ENCODE measurements around the gene SCN9A. TPM values are rescaled to one million over a fixed set of nuclear protein-coding genes. Genes with fewer than 3 reads are reported as not detected.

SCN9A gene
- total and polyA plus RNA-seq, 12 donors = 0.10 to 2.9 (median 0.79) TPM

- H3K4me1 ChIP-seq = no peaks in the 10 kb centered on the region
- ATAC-seq = no peak
Measured at GRCh38 chr2:166357068-166357949, 18.4 kb downstream of the SCN9A start.

DNA sequence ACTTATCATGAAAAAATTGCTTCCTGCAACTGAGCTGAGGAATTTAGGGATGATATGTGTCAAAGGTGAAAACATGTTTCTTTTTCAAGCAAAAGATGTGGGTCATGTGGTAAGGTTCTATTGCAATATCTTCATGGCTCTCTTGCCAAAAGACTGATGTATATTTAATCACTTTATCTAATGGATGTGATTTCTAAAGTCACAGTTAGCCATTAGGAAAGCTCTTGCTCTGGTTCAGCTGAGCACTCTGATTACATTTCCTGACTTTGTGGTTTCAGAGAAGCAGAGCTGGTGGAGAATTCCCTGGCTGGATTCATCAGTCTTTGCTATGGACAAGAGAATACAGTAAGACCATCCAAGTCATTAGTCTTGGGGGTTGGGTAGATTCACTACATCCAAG is 24.4 kb downstream of the SCN9A start:
- no peak overlapping the region for H3K27ac ChIP-seq
- no peaks in the 10 kb centered on the region for H3K36me3 ChIP-seq
- no peak overlapping the region for H3K4me3 ChIP-seq
- no peaks in the 10 kb centered on the region for H3K4me1 ChIP-seq
- TF ChIP-seq, protein P1, sequence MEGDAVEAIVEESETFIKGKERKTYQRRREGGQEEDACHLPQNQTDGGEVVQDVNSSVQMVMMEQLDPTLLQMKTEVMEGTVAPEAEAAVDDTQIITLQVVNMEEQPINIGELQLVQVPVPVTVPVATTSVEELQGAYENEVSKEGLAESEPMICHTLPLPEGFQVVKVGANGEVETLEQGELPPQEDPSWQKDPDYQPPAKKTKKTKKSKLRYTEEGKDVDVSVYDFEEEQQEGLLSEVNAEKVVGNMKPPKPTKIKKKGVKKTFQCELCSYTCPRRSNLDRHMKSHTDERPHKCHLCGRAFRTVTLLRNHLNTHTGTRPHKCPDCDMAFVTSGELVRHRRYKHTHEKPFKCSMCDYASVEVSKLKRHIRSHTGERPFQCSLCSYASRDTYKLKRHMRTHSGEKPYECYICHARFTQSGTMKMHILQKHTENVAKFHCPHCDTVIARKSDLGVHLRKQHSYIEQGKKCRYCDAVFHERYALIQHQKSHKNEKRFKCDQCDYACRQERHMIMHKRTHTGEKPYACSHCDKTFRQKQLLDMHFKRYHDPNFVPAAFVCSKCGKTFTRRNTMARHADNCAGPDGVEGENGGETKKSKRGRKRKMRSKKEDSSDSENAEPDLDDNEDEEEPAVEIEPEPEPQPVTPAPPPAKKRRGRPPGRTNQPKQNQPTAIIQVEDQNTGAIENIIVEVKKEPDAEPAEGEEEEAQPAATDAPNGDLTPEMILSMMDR (IDR thresholded peaks at IDR 0.05) = no peak
- DNase-seq = no peak
- no peaks in the 10 kb centered on the region for H3K9me3 ChIP-seq
- intact Hi-C loops (cut with DNase I) = no loop called here
- ATAC-seq = no peak
- no peaks in the 10 kb centered on the region for H3K27me3 ChIP-seq

More at GRCh38 chr2:166357068-166357949, 18.4 kb downstream of the SCN9A start:
- Histone ChIP-seq H3K36me3 (no peaks in the 10 kb centered on the region), H3K27ac (no peak overlapping the region), H3K9me3 (no peaks in the 10 kb centered on the region), H3K4me3 (no peak overlapping the region), H3K27me3 (no peaks in the 10 kb centered on the region)
- intact Hi-C loops (cut with DNase I) = no loop called here
- WGBS, 2 donors = 89% methylated on average over 7 of the region's 7 CpGs
- DNase-seq = no peak
- TF ChIP-seq, protein P1 (IDR thresholded peaks at IDR 0.05) = no peak

DNA sequence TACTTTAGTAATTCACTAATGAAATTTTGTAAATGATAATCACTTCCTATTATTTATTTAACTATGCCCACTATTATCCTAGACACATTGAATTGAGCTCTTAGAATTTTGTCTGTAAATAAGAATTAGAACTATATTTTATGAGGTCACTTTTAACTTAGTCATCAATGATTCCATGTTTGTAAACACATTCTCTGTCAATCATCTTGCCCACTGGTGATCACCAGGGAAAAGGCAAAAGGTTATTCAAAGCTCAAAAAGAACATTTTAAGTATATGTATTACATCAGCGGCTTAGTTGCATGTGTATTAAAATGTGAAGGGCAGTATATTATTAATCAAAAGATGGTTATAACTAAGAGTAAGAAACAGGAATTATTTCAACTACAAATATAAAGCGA is 25.2 kb downstream of the SCN9A start:
- Histone ChIP-seq H3K27me3 (no peaks in the 10 kb centered on the region), H3K36me3 (no peaks in the 10 kb centered on the region), H3K27ac (no peak overlapping the region), H3K4me3 (no peak overlapping the region), H3K4me1 (no peaks in the 10 kb centered on the region), H3K9me3 (no peaks in the 10 kb centered on the region)
- intact Hi-C loops (cut with DNase I) = no loop called here
- TF ChIP-seq, protein P1 (IDR thresholded peaks at IDR 0.05) = no peak
- 97 to 99% methylated on average over 2 of the region's 2 CpGs for WGBS, 2 donors
- no peak for ATAC-seq
- DNase-seq = no peak

DNA sequence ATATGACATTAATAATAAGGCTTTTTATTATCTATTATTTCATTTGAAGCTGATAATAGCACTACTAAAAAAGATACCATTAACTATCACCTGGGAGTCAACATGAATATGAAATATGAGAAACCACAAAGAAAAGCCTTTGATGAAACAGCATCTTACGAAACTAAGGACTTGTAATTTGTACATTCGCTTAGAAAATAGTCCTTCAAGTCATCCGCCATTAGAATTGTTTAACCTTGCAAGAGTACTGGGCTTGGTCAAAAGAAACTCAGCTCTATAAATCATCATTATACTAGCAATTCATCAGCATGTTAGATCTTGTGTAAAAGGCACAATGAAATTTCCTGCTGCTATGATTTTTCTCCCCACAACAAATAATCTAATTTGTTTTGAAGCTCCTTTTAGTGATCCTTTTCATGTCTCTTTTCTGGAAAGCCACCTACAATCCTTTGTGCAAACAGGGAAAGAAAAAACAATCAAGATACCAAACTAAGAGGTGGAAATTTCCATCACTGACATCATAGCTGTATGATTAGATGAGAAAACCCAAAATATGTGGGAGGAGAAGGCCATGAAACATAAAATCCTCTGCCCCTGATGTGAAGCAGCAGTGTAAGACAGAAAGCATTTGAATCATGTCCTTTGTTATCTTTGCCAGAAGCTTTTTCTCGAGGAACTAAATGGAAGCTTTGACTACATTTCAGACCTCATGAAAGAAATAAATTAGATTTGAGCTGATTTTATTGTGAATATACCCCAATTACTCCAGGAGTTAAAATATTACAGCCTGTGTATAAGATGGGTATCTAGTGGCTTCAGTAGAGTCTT is 31.2 kb downstream of the SCN9A start:
- no peak overlapping the region for H3K4me3 ChIP-seq
- no peaks in the 10 kb centered on the region for H3K9me3 ChIP-seq
- DNase-seq = no peak
- no peaks in the 10 kb centered on the region for H3K36me3 ChIP-seq
- H3K27ac ChIP-seq = no peak overlapping the region
- WGBS, 2 donors = 73 to 79% methylated on average over 4 of the region's 4 CpGs
- no peaks in the 10 kb centered on the region for H3K27me3 ChIP-seq
- no peak for ATAC-seq
- TF ChIP-seq, protein P1 (IDR thresholded peaks at IDR 0.05) = no peak
- intact Hi-C loops (cut with DNase I) = no loop called here
- H3K4me1 ChIP-seq = no peaks in the 10 kb centered on the region
